ENCODE measurements around the gene PLD3. TPM values are rescaled to one million over a fixed set of nuclear protein-coding genes. Genes with fewer than 3 reads are reported as not detected.
"Not testable (repeated sequence)": the region's sequence is repeated elsewhere in the genome, so short reads cannot be mapped to it uniquely, and the experiment has no call there.

PLD3 gene
- total RNA-seq, 1 donor from 2014 or later = 104 TPM

GRCh38 chr19:40383668-40384248, 35.3 kb downstream of the PLD3 start:
- ATAC-seq = no peak
- no peak for DNase-seq (ENCODE audit: low spot score)

DNA sequence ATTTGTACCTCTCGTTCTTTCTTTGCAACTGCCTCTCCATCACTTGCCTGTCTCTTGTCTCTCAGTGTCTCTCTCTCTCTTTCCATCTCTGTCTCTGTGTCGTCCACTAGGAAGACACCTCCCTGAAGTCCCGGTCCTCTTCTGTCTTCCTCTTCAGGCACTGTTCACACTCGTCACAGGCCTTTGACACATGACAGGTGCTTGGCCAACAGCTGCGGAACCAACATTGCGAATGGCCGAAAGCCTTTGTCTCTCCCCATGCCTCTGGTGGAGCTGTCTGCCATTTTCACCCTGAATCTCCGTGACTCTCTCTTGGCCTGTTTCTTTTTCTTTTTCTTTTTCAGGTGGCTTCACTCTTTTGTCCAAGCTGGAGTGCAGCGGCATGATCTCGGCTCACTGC, 38.7 kb downstream of the PLD3 start:
- DNase-seq (ENCODE audit: low spot score) (no peak), ATAC-seq (no peak)

GRCh38 chr19:40388481-40388880, 40.0 kb downstream of the PLD3 start:
- ATAC-seq = no peak

DNA sequence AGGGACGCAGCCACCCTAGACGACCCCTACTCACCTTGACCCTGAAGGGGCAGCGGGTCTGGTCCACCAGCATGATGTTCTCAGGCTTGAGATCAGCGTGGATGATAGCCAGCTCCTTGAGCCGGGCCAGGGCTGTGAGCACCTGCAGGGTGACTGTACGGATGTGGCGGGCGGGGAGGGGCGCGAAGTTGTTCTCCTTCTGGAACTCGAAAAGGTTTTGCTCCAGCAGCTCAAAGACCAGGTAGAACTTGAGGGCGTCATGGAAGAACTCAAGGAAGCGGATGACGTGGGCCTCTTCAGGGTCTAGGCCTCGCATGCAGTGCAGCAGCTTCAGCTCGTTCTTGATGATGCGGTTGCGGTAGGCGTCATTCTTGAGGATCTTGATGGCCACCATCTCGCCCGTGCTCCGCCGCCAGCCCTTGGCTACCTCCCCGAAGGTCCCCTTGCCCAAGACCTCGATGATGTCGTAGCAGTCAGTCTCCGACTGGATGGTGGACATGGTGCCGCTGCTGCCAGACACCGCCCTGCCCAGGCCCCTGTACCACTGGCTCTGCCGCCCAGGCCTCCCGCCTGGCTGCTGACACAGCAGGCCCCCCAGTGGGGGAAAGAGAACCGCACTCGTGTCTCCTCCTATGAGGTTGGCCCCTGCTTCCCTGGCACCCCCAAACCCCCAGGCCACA, 41.0 kb downstream of the PLD3 start:
- DNase-seq (ENCODE audit: low spot score) = no peak
- no peak for ATAC-seq

More at GRCh38 chr19:40388481-40388880, 40.0 kb downstream of the PLD3 start:
- no peak for DNase-seq (ENCODE audit: low spot score)

- ATAC-seq = no peak
- no peak for DNase-seq (ENCODE audit: low spot score)
These were observed 41.7 kb downstream of the PLD3 start, which contains the start of gene HIPK4 for GRCh38 chr19:40390084-40390742. TSS of gene HIPK4 (minus strand) at chr19:40390181. CDS start at chr19:40389902, 279 bp downstream.

DNA sequence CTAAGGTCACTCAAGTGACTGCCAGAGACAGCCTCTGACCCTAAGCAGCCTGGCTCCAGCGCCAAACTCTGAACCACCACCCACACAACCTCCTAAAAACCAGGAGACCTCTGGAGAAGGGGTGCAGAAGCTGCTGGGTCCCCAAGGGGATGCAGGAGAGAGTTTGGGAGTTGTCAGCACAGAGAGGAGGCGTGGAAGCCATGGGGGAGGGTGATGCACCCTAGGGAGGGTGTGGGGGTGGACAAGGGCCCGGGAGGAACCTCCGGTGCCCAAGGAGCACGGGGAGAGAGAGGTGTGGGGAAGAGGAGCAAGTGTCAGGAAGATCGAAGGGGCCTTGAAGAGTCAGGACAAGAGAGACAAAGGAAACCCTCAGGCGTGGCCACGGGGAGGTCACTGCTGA, 43.6 kb downstream of the PLD3 start:
- ATAC-seq = no peak
- no peak for DNase-seq (ENCODE audit: low spot score)

DNA sequence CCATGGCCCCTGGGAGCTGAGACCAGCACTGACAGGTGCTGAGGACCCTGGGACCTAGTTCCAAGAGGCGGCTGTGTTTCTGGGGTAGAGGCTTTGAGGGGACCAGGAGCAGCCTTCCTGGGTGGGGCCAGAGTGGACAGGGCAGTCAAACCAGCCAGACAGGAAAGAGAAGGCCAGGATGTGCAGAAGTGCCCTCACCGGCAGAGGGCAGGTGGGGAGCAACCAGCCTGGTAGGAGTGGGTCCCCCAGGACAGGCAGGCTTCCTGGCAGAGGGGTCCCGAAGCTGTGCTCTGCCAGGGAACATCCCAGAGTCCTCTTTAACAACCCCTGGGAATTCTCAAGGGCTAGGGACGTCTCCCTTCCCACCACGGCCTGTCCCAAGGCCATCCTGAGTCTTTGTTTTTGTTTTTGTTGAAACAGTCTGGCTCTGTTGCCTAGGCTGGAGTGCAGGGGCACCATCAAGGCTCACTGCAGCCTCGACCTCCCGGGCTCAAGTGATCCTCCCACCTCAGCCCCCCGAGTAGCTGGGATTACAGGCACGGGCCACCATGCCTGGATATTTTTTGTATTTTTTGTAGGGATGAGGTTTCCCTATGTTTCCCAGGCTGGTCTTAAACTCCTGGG, 44.5 kb downstream of the PLD3 start:
- ATAC-seq = peak; percentile 59
- DNase-seq (ENCODE audit: low spot score) = no peak

DNA sequence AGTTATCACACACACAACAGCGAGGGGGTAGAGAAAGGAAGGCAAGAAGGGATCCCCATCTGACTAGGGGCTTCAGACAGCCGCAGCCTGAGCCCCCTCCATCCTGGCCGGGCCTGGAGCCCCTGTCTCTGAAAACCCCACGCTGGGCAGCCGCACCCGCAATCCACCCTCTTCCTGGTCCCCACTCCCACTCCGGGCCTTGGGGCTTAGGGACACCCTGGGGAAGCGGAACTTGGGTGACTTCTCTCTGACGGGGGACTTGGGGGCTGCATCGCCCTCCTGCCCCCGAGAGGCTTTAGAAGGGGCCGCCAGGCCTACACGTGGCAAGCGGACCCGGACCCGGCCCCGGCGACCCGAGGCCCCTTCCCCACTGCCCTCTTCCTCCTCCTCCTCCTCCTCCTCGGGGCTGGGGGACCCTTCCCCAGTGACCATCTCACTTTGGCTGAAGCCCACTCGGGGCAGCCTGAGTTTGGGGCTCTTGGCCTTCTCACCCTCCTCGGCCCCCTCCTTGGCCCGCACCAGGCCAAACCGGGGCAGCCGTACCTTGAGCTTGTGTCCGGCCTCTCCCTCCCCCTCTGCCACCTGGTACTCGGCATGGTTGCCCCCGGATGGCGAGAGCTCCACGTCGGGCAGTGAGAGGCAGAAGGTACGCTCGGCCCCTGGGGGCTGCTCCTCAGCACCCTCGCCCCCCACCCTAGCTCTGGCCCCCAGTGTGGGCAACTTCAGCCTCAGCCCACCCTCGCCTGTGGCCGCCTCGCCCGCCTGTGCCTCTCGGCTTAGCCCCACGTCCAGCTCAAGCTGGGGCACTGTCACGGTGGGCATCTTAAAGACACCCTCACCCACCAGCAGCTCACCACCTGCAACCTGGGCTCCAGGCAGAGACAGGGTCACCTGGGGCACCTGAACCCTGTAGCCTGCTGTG, 45.7 kb downstream of the PLD3 start:
- DNase-seq (ENCODE audit: low spot score) = no peak
- ATAC-seq = no peak

DNA sequence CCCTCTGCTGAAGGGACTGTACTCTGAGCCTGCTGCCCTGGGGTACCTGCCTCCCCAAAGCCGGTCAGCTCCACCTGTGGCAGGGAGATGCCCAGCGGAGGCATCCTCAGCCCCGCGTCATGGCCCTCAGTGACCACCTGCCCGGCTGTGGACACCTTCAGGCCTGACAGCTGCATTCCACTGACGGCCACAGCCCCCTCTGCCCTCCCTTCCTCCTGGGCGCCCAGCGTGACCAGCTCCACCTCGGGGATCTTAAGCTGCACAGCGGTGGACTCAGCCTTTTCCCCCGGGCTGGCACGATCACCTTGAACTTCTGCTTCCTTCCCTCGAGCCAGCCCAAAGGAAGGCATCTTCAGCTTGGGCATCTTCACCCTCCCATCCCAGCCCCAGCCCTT, 46.3 kb downstream of the PLD3 start:
- no peak for ATAC-seq
- no peak for DNase-seq (ENCODE audit: low spot score)

DNA sequence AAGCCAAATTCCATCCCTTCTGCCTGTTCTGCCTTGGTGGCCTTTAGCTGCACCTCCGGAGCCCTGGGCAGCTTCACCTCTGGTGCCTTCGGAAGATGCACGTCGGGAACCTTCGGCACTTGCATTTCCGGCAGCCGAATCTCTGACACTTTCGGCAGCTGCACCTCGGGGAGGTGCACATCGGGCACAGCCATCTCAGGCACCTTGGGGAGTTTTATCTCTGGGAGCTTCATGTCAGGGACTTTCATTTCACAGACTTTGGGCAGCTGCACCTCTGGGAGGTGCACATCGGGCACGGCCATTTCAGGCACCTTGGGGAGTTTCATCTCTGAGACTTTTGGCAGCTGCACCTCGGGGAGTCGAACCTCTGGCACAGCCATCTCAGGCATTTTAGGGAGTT, 47.5 kb downstream of the PLD3 start:
- DNase-seq (ENCODE audit: low spot score) (no peak), ATAC-seq (no peak)

DNA sequence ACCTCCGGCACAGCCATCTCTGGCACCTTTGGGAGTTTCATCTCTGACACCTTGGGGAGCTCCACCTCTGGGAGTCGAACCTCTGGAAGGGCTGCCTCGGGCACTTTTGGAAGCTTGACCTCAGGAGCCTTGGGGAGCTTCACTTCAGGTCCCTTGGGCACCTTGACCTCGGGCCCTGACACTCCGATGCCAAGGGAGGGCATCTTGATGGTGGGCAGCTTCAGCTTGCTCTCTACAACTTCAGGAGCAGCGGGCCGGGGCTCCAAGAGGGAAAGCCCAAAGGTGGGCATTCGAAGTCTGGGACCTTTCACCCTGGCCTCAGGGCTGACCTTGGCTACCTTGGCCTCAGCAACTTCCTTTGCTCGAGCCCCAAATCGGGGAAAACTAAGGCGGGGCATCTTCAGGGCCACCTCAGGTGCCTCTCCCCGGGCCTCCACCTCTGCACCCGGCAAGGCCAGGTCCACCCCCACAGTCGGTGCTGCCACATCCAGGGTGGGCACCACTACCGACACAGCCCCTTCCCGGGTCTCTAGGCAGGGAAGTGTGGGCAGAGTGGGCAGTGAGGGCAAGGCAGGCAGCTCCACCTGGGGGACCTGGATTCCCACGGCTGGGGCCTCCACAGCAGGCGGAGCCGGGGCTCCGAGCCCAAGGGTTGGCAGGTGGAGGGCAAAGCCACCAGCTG, 48.5 kb downstream of the PLD3 start:
- ATAC-seq (no peak), DNase-seq (ENCODE audit: low spot score) (no peak)

- DNase-seq (ENCODE audit: low spot score) (no peak), ATAC-seq (no peak)
These were observed 49.0 kb downstream of the PLD3 start for GRCh38 chr19:40397568-40397906.

DNA sequence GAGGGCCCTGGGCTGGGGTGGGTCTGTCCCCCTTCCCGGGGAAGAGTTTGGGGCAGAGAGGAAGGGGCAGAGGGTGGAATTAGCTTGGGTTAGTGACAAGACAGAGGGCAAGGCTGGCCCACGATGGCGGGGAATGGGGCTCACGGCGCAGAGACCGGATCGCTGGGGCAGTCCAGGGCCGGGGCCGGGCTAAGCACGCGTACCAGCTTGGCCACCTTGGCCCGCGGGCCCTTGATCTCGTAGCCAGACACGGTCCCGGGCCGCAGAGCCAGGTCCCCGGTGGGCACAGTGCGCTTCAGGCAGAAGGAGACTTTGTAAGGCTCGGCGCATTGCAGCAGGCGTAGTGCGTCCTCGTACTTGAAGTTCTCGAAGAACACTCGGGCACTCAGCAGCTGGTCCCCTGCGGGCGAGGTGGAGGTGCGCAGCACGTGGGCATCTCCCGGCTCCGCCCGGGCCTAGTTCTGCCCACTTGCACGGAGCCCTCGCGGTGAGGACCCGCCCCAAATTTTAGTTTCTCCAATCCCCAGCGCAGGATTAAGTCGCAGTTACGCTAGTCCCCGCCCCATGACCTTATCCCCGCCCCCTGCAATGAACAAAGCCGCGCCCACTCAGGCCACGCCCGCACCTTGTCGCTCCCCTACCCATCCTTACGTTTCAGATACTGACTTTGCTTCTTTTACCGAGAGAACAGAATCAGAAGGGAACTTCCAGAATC, 50.1 kb downstream of the PLD3 start:
- DNase-seq (ENCODE audit: low spot score) = no peak

DNA sequence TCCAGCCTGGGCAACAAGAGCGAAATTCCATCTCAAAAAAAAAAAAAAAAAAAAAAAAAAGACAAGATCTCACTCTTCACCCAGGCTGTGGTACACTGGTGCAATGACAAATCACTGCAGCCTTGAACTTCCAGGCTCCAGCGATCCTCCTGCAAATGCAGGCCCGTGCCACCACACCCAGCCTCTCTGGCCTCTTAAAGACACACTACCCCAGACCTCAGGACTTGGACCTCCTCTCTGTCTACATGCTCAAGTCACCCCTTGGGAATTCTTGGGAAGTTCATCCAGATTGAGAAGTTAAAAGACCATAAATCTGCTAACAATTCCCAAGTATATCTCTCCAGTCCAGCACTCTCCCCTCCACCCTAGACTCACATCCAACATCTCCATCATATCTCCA, 52.1 kb downstream of the PLD3 start:
- DNase-seq (ENCODE audit: low spot score) (no peak), ATAC-seq (no peak)

More for the DNA sequence above, 50.1 kb downstream of the PLD3 start:
- ATAC-seq = peak; percentile 10

GRCh38 chr19:40403262-40403984, 54.9 kb downstream of the PLD3 start:
- peak; percentile 91 for ATAC-seq
- DNase-seq (ENCODE audit: low spot score) = peak; percentile 89

GRCh38 chr19:40407714-40408597, 59.5 kb downstream of the PLD3 start:
- DNase-seq (ENCODE audit: low spot score) = no peak
- ATAC-seq = no peak

- DNase-seq (ENCODE audit: low spot score); ATAC-seq: not testable (repeated sequence)
These were observed 60.1 kb downstream of the PLD3 start for GRCh38 chr19:40408598-40408925.

DNA sequence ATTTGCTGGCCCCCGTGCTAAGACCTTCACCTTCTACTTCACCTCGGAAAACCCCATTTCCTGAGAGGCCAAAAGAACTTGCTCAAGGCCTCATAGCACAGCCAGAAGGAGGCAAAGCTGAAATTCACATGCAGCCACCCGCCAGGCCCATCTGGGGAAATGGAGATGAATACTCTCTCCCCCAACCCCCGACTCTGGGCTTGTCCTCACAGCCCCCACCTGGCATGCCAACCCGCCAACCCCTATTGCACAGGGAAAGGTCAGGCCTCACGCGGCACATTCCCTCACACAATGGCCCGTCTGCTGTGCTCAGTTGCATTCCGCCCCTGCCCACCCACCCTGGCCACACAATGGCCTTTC, 61.5 kb downstream of the PLD3 start:
- ATAC-seq = no peak
- no peak for DNase-seq (ENCODE audit: low spot score)

All from left lobe of liver (tissue), 2 donors.